GM12874 (cell line): ENCODE measurements around the gene TPRG1L.

Source experiments
- TF ChIP-seq, protein P1 (sequence below): IDR thresholded peaks from 2 replicates; pipeline ENCODE4 v1.5.1; 2011; ENCODE audit warnings: low read depth, mild to moderate bottlenecking, control low read depth, low read length, moderate library complexity; ENCODE audit not compliant: insufficient read depth

The TPRG1L gene

DNA sequence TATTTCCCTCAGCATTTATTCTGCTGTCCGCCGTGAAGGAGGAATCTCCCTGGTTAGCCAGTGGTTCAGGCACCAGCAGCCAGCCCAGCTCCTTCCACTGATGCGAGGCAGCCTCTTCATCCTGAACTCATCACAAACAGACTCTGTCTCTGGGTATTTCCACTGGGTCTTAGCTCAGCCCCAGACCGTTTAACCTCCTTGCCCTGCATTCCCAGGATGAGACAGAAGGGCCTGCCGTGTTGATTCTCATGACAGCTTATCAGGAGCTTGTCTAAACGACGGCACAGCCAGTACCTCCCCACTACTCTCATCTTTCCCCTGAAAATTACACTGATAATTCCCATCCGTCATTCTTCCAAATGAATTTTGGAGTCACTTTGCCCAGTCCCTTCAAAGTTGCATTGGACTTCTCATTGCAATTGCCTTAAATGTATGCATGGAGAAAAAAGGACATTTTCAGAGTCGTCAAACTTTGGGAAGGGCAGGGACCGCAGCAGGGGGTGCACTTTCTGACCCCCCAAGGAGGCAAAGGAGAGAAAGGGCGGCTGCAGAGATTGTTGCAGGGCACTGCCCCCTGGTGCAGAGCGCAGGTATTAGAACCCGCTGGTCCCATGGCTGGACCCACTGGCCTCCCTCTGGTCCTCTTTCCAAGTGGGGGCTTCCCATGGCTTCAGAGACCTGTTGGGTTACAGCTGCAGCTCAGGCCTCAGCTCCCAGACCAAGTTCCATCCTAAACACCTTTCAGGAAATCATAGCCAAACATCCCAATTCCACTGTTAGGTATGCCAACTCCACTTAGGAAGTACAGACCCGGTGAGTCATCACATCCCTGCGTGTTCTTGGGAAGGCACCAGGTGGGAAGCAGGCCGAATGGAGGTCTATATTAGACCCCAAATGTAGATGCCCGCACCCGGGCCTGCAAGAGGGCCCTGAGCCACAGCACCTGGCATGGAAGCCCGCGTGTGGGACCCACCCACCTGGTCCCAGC, 9.8 kb upstream of the TPRG1L start:
- TF ChIP-seq, protein P1, sequence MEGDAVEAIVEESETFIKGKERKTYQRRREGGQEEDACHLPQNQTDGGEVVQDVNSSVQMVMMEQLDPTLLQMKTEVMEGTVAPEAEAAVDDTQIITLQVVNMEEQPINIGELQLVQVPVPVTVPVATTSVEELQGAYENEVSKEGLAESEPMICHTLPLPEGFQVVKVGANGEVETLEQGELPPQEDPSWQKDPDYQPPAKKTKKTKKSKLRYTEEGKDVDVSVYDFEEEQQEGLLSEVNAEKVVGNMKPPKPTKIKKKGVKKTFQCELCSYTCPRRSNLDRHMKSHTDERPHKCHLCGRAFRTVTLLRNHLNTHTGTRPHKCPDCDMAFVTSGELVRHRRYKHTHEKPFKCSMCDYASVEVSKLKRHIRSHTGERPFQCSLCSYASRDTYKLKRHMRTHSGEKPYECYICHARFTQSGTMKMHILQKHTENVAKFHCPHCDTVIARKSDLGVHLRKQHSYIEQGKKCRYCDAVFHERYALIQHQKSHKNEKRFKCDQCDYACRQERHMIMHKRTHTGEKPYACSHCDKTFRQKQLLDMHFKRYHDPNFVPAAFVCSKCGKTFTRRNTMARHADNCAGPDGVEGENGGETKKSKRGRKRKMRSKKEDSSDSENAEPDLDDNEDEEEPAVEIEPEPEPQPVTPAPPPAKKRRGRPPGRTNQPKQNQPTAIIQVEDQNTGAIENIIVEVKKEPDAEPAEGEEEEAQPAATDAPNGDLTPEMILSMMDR, result peak; percentile 61

DNA sequence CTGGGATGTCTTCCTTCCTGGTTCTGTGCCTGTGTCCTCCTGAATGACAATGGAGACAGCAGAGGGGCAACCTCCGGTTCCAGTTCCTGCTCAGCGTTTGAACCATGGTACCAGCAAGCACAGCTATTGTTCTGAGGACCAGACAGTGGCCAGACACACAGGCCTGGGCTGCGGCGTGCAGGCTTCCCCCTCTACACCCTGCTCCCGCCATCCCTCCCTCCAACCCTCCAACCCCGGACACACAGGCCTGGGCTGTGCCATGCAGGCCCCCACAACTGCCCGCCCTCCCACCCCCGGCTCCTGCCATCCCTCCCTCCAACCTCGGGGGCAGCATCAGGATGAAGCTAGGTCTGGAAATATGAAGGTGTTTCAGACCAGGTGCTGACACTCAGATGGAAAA, 8.0 kb upstream of the TPRG1L start:
- TF ChIP-seq, protein P1, result no peak

DNA sequence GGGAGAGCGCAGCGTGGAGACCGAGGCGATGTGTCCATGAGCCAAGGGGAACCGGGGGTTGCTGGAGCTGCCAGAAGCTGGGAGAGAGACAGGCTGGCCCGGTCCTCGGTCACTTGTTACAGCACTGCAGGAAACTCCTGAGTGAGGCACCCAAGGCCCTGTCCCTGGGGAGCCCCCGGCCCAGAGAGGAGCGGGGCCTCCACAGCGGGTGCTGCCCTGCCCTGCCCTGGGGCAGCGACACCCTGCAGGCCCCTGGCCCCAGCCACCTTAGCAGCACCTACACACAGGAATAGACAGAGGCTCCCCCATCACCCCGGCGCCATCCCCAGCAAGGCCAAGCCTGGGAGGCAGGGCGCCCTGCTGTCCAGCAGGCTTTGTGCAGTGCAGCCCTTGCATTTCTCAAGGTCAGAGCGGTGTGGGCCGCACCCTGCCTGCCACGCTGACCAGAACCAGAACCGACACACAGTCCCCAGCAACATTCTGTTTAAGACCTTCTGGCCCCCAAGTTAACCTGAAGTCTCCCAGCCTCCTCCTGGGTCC, 6.9 kb upstream of the TPRG1L start:
- TF ChIP-seq, protein P1, result no peak

DNA sequence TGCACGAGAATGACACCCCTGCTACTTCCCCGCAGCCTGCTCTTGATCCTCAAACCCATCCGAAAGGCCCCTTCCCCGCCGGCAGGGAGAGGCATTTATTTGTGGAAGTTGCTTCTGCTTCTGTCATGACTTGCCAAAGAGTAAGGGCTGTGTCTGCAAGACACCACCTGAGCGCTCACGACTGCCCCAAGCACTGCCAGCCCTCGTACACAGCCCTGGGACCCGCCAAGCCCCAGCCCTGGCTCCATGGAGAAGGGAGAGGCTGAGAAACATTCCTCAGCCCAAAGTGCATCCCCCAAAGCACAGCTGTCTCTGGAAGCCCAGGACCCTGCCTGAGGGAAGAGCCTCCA, 6.3 kb upstream of the TPRG1L start:
- TF ChIP-seq, protein P1, result no peak

DNA sequence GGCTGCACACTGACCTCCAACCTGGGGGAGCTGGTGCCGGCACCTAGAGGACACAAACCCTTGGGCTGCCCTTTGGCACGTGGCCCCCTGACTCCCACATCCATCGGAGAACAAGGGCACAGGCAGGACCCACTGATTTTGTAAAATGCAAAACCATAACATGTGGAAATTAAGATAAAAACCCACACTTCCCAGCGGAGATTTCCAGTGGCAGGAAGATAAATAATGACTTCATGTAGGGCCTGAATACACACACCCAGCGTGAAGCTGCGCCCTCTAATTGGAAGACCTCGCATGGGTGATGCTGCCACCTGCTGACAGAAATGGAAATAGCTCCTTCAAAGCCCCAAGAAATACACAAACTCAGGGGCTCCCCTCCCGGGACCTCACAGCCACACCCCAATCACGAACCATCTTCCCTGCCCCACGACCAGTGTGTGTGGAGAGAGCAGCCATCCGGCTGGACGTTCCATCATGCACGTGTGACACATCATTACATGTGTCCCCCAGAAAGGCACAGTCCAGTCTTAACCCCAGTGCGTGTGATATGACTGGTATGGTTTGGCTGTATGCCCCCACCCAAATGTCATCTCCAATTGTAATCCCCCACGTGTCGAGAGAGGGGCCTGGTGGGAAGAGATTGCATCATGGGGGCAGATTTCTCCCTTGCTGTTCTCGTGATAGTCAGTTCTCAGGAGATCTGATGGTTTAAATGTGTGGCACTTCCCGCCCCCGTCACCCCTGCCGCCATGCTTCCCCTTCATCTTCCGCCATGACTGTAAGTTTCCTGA, 5.7 kb upstream of the TPRG1L start:
- TF ChIP-seq, protein P1, result peak; percentile 71

GRCh38 chr1:3620708-3621107, 4.1 kb upstream of the TPRG1L start:
- TF ChIP-seq, protein P1, result no peak

DNA sequence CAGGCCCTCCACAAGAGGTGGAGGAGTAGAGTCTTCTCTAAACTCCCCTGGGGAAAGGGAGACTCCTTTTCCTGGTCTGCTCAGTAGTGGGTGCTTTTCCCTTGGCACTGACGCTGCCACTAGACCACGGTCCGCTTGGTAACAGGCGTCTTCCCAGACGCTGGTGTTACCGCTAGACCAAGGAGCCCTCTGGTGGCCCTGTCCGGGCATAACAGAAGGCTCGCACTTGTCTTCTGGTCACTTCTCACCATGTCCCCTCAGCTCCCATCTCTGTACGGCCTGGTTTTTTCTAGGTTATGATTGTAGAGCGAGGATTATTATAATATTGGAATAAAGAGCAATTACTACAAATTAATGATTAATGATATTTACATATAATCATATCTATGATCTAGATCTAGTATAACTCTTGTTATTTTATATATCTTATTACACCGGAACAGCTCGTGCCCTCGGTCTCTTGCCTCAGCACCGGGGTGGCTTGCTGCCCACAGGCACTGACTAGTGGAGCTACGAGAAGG, 3.6 kb upstream of the TPRG1L start:
- TF ChIP-seq, protein P1, result peak; percentile 51; the same call in 1 of the 2 replicates
